ENCODE measurements around the gene CSTB.

GRCh38 chr21:43818685-43819084 is 42.6 kb upstream of the CSTB start:
- TF ChIP-seq, protein P1, sequence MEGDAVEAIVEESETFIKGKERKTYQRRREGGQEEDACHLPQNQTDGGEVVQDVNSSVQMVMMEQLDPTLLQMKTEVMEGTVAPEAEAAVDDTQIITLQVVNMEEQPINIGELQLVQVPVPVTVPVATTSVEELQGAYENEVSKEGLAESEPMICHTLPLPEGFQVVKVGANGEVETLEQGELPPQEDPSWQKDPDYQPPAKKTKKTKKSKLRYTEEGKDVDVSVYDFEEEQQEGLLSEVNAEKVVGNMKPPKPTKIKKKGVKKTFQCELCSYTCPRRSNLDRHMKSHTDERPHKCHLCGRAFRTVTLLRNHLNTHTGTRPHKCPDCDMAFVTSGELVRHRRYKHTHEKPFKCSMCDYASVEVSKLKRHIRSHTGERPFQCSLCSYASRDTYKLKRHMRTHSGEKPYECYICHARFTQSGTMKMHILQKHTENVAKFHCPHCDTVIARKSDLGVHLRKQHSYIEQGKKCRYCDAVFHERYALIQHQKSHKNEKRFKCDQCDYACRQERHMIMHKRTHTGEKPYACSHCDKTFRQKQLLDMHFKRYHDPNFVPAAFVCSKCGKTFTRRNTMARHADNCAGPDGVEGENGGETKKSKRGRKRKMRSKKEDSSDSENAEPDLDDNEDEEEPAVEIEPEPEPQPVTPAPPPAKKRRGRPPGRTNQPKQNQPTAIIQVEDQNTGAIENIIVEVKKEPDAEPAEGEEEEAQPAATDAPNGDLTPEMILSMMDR (IDR thresholded peaks at IDR 0.05): no peak
- no peak for TF ChIP-seq POLR2A (IDR thresholded peaks at IDR 0.05)
- TF ChIP-seq POLR2AphosphoS5 (IDR thresholded peaks at IDR 0.05): no peak
